GM19035 (cell line): ENCODE data around the gene ERC1.

ENCODE experiments used
- ATAC-seq: cut with Tn5 transposase; IDR thresholded peaks from one replicate; pipeline ENCODE4 v1.9.1; 2021; ENCODE audit not compliant: unreplicated experiment

The ERC1 gene

GRCh38 chr12:1528791-1529190 lies 537.8 kb downstream of the ERC1 start:
- ATAC-seq, result no peak

- no peak for ATAC-seq
Observed at GRCh38 chr12:1529228-1529861, 538.3 kb downstream of the ERC1 start.

- no peak for ATAC-seq
Observed at GRCh38 chr12:1529862-1530591, 539.0 kb downstream of the ERC1 start.

GRCh38 chr12:1530592-1531152 lies 539.6 kb downstream of the ERC1 start:
- no peak for ATAC-seq

- no peak for ATAC-seq
Observed at GRCh38 chr12:1531153-1531653, 540.2 kb downstream of the ERC1 start.

- ATAC-seq, result no peak
Observed at GRCh38 chr12:1531654-1532374, 540.8 kb downstream of the ERC1 start.

- ATAC-seq, result no peak
Observed at GRCh38 chr12:1532375-1533165, 541.5 kb downstream of the ERC1 start.

GRCh38 chr12:1533205-1533601 lies 542.2 kb downstream of the ERC1 start:
- ATAC-seq, result peak; percentile 17

- ATAC-seq, result peak; percentile 45
Observed at GRCh38 chr12:1533602-1534304, 542.7 kb downstream of the ERC1 start.

GRCh38 chr12:1534748-1535147 lies 543.7 kb downstream of the ERC1 start:
- no peak for ATAC-seq

GRCh38 chr12:1536817-1537216 lies 545.8 kb downstream of the ERC1 start:
- ATAC-seq, result no peak

- no peak for ATAC-seq
Observed at GRCh38 chr12:1539135-1539534, 548.1 kb downstream of the ERC1 start.

- ATAC-seq, result no peak
Observed at GRCh38 chr12:1540690-1541089, 549.7 kb downstream of the ERC1 start.

GRCh38 chr12:1542599-1542998 lies 551.6 kb downstream of the ERC1 start:
- ATAC-seq, result no peak

GRCh38 chr12:1544996-1545700 lies 554.1 kb downstream of the ERC1 start:
- no peak for ATAC-seq
